NCI-H1436 (cell line): ENCODE results near the gene SP5.
"Not testable (repeated sequence)": the region's sequence is repeated elsewhere in the genome, so short reads cannot be mapped to it uniquely, and the experiment has no call there.

Experiments used
- DNase-seq: peaks from one replicate; lab custom pipeline; 2025; lab: John Stamatoyannopoulos, UW

Gene SP5

GRCh38 chr2:170739048-170739447, 23.9 kb downstream of the SP5 start:
- no peak for DNase-seq

GRCh38 chr2:170739507-170740046, 24.4 kb downstream of the SP5 start:
- no peak for DNase-seq

GRCh38 chr2:170740660-170741059, 25.5 kb downstream of the SP5 start:
- no peak for DNase-seq

GRCh38 chr2:170742000-170742399, 26.9 kb downstream of the SP5 start:
- no peak for DNase-seq

GRCh38 chr2:170742896-170743529, 27.9 kb downstream of the SP5 start:
- no peak for DNase-seq

- DNase-seq = no peak
These were observed 28.5 kb downstream of the SP5 start for GRCh38 chr2:170743530-170744239.

GRCh38 chr2:170744248-170745002, 29.3 kb downstream of the SP5 start:
- no peak for DNase-seq

- no peak for DNase-seq
These were observed 30.2 kb downstream of the SP5 start for GRCh38 chr2:170745305-170745704.

GRCh38 chr2:170747921-170748320, 32.8 kb downstream of the SP5 start:
- no peak for DNase-seq

GRCh38 chr2:170751555-170751954, 36.4 kb downstream of the SP5 start:
- not testable (repeated sequence) for DNase-seq

GRCh38 chr2:170761572-170761971, 46.4 kb downstream of the SP5 start:
- no peak for DNase-seq

GRCh38 chr2:170762760-170763159, 47.6 kb downstream of the SP5 start:
- DNase-seq = no peak

GRCh38 chr2:170763232-170763631, 48.1 kb downstream of the SP5 start:
- no peak for DNase-seq

GRCh38 chr2:170764880-170765261, 49.7 kb downstream of the SP5 start:
- no peak for DNase-seq

GRCh38 chr2:170766693-170767092, 51.6 kb downstream of the SP5 start:
- DNase-seq = no peak
